Transverse colon (tissue), 4 donors: ENCODE results near the gene CCNL2. TPM values are rescaled to one million over a fixed set of nuclear protein-coding genes. Genes with fewer than 3 reads are reported as not detected.

Experiments used
- DNase-seq: peaks from one replicate; pipeline ENCODE4 v3.0.0-alpha.2; 2019
- H3K27ac ChIP-seq, 4 donors: fragments of 200-600 bp; sonication (generic); 2 replicates each; pipeline ENCODE4 v1.5.1; 2016 to 2018; ENCODE audit warnings: inconsistent platforms in 4 of 4
- H3K27me3 ChIP-seq: fragments of 200-600 bp; sonication (generic); 2 replicates; pipeline ENCODE4 v1.5.1; 2017; ENCODE audit warnings: inconsistent platforms
- H3K36me3 ChIP-seq, 4 donors: fragments of 200-600 bp; sonication (generic); 2 replicates each; pipeline ENCODE4 v1.5.1; 2017 to 2019; ENCODE audit warnings: inconsistent platforms in 4 of 4
- H3K4me1 ChIP-seq, 4 donors: fragments of 200-600 bp; sonication (generic); 2 replicates each; pipeline ENCODE4 v1.5.1; 2017 to 2020; ENCODE audit warnings: inconsistent platforms in 4 of 4
- H3K4me3 ChIP-seq, 4 donors: fragments of 200-600 bp; sonication (generic); 1 replicate in 1 of 4; 2 replicates in 3 of 4; pipeline versions ENCODE4 v1.5.1 to v1.6.1; 2017 to 2019; ENCODE audit warnings: inconsistent platforms in 4 of 4
- H3K9me3 ChIP-seq, 2 donors: fragments of 200-600 bp; sonication (generic); 2 replicates each; pipeline ENCODE4 v1.5.1; 2017 to 2019; ENCODE audit warnings: inconsistent platforms in 2 of 2
- EP300 ChIP-seq: sonication (generic); formaldehyde crosslinking; IDR thresholded peaks from one replicate; pipeline ENCODE4 v1.6.1; 2017; ENCODE audit warnings: antibody characterized with exemption, low read depth
- POLR2A ChIP-seq: fragments of 450-650 bp; IDR thresholded peaks from one replicate; pipeline ENCODE4 v1.6.1; 2016; ENCODE audit warnings: antibody characterized with exemption, mild to moderate bottlenecking, moderate library complexity
- POLR2AphosphoS5 ChIP-seq, 3 donors: sonication (generic); formaldehyde crosslinking; IDR thresholded peaks; one replicate each; pipeline ENCODE4 v1.6.1; 2016; ENCODE audit warnings: antibody characterized with exemption in 3 of 3
- WGBS, 2 donors: methylation state at CpG; one replicate each; pipeline ENCODE4 v1.1.5; 2018; ENCODE audit warnings: low coverage in 1 of 2; 5-methylcytosine and 5-hydroxymethylcytosine counted together
- in situ Hi-C, 4 donors: fragments of 200-750 bp; cut with MboI; loops; one replicate each; pipeline versions ENCODE4 v1.15.0 to v1.15.1; 2017; ENCODE audit warnings: low sequenced_read_pairs in 3 of 4, low pct_ligation_motif_present in 1 of 4, low pct_unique_long_range_greater_than_20kb in 1 of 4
- intact Hi-C: fragments of 100-400 bp; cut with DNase I; formaldehyde crosslinking; loops from one replicate; pipeline ENCODE4 v1.15.1; 2023; ENCODE audit warnings: low total_unique reads
- total RNA-seq, 4 donors: library from RNA; depleted of rRNA; stranded (reverse); fragments of >200 nt; gene quantifications; one replicate each; pipeline ENCODE4 v1.1.0, GENCODE V29; 2016
- TF ChIP-seq, protein P1 (sequence below), 5 experiments: fragments of 200-600 bp in 3 of 5; fragments of 450-650 bp in 2 of 5; sonication (generic) in 3 of 5; IDR thresholded peaks; 1 replicate in 2 of 5; 2 replicates in 3 of 5; pipeline ENCODE4 v1.5.1; 2016 to 2017; ENCODE audit warnings: antibody characterized with exemption in 5 of 5, inconsistent platforms in 3 of 5, mild to moderate bottlenecking in 2 of 5, moderate library complexity in 1 of 5

Gene CCNL2
- total RNA-seq, 4 donors from 2014 or later = 169 to 657 (median 349) TPM

DNA sequence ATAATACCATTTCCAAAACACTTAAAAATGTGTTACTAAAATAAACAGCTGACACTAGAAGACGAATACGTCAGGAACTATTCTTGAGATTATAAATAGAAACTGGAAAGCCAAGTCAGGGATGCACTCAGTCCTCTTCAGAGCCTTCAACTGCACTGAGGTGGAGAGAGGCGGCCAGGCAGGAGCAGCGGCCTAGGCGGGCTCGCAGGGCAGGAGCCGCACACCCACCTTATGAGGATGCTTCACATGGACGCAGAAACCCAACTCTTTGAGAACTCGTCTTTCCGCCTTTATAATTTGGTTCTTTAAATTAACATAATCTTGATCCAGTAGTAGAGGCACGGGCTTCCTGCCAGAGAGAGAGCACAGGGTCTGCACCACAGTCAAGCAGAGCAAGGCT lies 4.0 kb downstream of the CCNL2 start:
- H3K4me1 ChIP-seq = peaks cover 7 to 19% (median 15%) of the 10 kb centered on the region in 4 donors
- TF ChIP-seq, protein P1, sequence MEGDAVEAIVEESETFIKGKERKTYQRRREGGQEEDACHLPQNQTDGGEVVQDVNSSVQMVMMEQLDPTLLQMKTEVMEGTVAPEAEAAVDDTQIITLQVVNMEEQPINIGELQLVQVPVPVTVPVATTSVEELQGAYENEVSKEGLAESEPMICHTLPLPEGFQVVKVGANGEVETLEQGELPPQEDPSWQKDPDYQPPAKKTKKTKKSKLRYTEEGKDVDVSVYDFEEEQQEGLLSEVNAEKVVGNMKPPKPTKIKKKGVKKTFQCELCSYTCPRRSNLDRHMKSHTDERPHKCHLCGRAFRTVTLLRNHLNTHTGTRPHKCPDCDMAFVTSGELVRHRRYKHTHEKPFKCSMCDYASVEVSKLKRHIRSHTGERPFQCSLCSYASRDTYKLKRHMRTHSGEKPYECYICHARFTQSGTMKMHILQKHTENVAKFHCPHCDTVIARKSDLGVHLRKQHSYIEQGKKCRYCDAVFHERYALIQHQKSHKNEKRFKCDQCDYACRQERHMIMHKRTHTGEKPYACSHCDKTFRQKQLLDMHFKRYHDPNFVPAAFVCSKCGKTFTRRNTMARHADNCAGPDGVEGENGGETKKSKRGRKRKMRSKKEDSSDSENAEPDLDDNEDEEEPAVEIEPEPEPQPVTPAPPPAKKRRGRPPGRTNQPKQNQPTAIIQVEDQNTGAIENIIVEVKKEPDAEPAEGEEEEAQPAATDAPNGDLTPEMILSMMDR (IDR thresholded peaks at IDR 0.05) = no peak
- TF ChIP-seq POLR2AphosphoS5 (IDR thresholded peaks at IDR 0.05) = no peak
- TF ChIP-seq POLR2A = no peak
- 88 to 90% methylated on average over 7 to 11 of the region's 11 CpGs for WGBS, 2 donors
- no peaks in the 10 kb centered on the region for H3K9me3 ChIP-seq
- H3K27me3 ChIP-seq = no peaks in the 10 kb centered on the region
- no peak overlapping the region for H3K27ac ChIP-seq
- in situ Hi-C loops = no loop called here
- intact Hi-C loops = no loop called here
- no peak for DNase-seq
- H3K36me3 ChIP-seq = peaks cover 0 to 56% (median 29%) of the 10 kb centered on the region in 4 donors
- H3K4me3 ChIP-seq = no peak overlapping the region

DNA sequence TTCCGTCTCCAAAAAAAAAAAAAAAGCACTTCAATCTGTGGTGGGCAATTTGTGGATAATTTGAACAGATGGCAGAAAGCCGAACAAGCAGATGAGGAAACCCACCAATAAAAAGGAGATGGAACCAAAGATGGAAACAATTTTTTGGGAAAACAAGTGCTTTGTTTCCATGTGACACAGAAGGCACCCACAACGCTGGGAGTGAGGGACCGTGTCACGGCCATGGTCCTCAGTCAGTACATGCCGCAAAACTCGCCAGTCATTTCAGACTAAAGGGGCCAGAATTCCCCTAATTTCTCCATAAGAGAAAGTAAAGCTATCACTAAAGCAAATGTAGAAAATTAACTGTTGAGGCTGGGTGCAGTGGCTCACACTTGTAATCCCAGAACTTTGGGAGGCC lies 5.0 kb downstream of the CCNL2 start:
- H3K4me1 ChIP-seq = peaks cover 5 to 15% (median 12%) of the 10 kb centered on the region in 4 donors
- in situ Hi-C loops (no loop called here), intact Hi-C loops (no loop called here)
- 94% methylated on average over 3 to 7 of the region's 7 CpGs for WGBS, 2 donors
- TF ChIP-seq, protein P1 (IDR thresholded peaks at IDR 0.05) = no peak
- no peak for DNase-seq
- no peak overlapping the region for H3K27ac ChIP-seq
- H3K4me3 ChIP-seq = no peak overlapping the region
- H3K9me3 ChIP-seq = no peaks in the 10 kb centered on the region
- no peaks in the 10 kb centered on the region for H3K27me3 ChIP-seq
- peaks cover 0 to 66% (median 34%) of the 10 kb centered on the region in 4 donors for H3K36me3 ChIP-seq

DNA sequence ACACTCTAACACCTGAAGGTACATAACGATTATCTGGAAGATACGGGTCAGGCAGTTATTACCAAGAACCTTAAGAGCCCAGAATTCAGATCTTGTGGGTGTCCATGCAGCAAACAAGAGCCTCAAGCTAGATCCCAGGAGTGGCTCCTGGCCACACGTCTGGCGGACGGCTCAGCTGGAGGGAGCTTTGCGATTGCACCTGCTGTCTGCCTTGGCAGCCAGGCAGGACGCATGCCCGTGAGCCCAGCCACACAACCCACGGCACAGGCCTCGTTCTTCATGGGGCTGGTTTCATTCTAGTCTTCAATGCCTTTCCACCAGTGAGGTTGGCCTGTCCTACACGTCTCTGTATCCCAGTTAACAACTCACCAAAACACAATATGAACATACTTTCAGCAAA lies 5.7 kb downstream of the CCNL2 start:
- no peaks in the 10 kb centered on the region for H3K9me3 ChIP-seq
- intact Hi-C loops (no loop called here), in situ Hi-C loops (no loop called here)
- H3K36me3 ChIP-seq = peaks cover 0 to 70% (median 37%) of the 10 kb centered on the region in 4 donors
- H3K27me3 ChIP-seq = no peaks in the 10 kb centered on the region
- no peak for DNase-seq
- 96% methylated on average over 11 of the region's 11 CpGs; no CpG with 5 or more reads in 1 of the 2 donors for WGBS, 2 donors
- H3K4me1 ChIP-seq = peaks cover 5 to 15% (median 12%) of the 10 kb centered on the region in 4 donors
- no peak overlapping the region for H3K27ac ChIP-seq
- no peak for TF ChIP-seq EP300
- TF ChIP-seq, protein P1 (IDR thresholded peaks at IDR 0.05) = no peak
- no peak for TF ChIP-seq POLR2A
- TF ChIP-seq POLR2AphosphoS5 (IDR thresholded peaks at IDR 0.05) = no peak
- no peak overlapping the region for H3K4me3 ChIP-seq

DNA sequence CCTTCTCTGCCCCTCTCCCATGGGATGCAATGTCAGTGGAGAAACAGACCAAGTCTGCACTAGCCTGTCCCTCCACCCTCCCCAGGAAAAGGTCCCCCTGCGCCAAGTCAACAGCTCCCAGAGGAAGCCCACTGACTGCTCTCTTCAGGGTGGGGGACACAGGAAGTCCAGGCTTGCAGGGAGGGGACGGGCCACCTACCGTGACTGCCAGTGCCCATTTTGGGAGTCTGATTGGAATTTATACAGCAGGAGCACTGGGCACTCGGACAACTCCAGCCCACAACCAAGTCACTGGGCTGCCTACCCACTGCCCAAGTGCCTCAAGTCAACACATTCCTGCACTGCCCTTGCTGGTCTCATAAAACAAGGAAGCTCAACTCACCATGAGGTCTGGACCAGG lies 6.1 kb downstream of the CCNL2 start:
- intact Hi-C loops (no loop called here), in situ Hi-C loops (no loop called here)
- peaks cover 0 to 75% (median 39%) of the 10 kb centered on the region in 4 donors for H3K36me3 ChIP-seq
- TF ChIP-seq EP300 = no peak
- no peak for TF ChIP-seq POLR2AphosphoS5 (IDR thresholded peaks at IDR 0.05)
- TF ChIP-seq, protein P1 (IDR thresholded peaks at IDR 0.05) = no peak
- no peak for TF ChIP-seq POLR2A
- no peaks in the 10 kb centered on the region for H3K27me3 ChIP-seq
- WGBS, 2 donors = 91% methylated on average over 4 of the region's 4 CpGs; no CpG with 5 or more reads in 1 of the 2 donors
- no peaks in the 10 kb centered on the region for H3K9me3 ChIP-seq
- no peak overlapping the region for H3K4me3 ChIP-seq
- DNase-seq = no peak
- peaks cover 3 to 10% (median 8%) of the 10 kb centered on the region in 4 donors for H3K4me1 ChIP-seq
- H3K27ac ChIP-seq = no peak overlapping the region
